ENCODE measurements around the gene TMEM134.

The TMEM134 gene

DNA sequence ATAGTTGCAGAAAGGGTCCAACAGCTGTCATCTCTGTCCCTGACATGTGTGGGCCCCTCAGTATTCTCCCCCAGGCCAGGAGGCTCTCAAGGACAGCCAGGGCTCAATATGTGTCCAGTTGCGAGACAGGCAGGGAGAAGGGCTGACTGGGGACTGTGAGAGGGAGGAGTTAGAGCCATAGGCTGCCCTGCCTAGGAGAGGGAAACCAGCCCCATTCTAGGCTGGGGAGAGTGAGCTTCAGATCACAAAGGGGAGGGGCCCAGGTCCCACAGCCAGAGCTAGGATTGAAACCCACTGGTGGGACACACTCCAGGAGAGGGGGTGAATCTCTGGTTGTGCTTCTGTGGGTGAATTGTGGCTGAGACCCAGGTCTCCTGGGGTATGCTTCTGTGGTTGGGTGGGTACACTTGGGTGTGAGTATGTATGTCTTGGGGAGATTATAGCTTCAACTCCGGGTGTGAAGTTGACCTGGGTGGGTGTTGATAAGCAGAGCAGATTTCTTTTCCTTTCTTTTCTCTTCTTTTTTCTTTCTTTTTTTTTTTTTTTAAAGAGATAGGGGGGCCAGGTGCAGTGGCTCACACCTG, 55.7 kb downstream of the TMEM134 start:
- no peak for DNase-seq (ENCODE audit: low read depth)
- TF ChIP-seq CTCF (IDR thresholded peaks at IDR 0.05; ENCODE audit: control insufficient read depth, extremely low read depth, insufficient read depth): no peak
- H3K4me3 ChIP-seq (ENCODE audit: low read depth, low read length): no peak overlapping the region

DNA sequence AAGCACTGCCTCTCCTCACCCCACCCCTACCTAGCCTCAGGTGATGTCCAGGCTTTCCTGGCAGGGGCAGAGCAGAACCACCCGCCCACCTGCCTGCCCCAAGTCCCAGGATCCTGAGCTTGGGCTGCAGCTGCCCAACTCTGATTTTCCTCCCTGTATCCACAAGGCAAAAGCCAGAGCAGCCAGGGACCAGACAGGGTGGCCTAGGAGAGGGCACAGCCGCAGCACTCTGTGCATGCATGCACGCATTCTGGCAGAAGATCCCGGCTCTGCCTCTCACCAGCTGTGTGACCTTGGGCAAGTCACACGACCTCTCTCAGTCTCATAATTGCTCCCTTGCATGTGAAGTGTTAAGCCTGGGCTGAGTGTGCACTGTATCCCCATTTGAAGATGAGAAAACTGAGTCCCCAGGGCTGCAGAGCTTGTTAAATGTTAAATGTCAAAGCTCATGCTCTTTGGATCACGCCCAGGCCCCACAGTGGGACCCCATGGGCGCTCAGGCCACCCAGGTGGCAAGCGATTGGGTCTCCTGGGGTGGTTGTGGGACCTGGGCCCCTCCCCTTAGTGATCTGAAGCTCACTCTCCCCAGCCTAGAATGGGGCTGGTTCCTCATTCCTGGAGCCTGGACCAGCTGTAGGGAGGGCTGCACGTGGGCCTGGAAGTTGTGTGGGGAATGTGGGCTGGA, 56.4 kb downstream of the TMEM134 start:
- no peak overlapping the region for H3K4me3 ChIP-seq (ENCODE audit: low read depth, low read length)
- no peak for TF ChIP-seq CTCF (IDR thresholded peaks at IDR 0.05; ENCODE audit: control insufficient read depth, extremely low read depth, insufficient read depth)
- DNase-seq (ENCODE audit: low read depth): no peak

- DNase-seq (ENCODE audit: low read depth): no peak
- no peak for TF ChIP-seq CTCF (IDR thresholded peaks at IDR 0.05; ENCODE audit: control insufficient read depth, extremely low read depth, insufficient read depth)
Measured at GRCh38 chr11:67411785-67412152, 57.3 kb downstream of the TMEM134 start.

More at GRCh38 chr11:67411785-67412152, 57.3 kb downstream of the TMEM134 start:
- no peak overlapping the region for H3K4me3 ChIP-seq (ENCODE audit: low read depth, low read length)

All from LNCaP clone FGC (cell line).